ENCODE results near the gene SNRPA. TPM values are rescaled to one million over a fixed set of nuclear protein-coding genes. Genes with fewer than 3 reads are reported as not detected.
A peak's percentile ranks its signal among the peaks of the same experiment; 100 is the strongest.

The SNRPA gene
- total RNA-seq, 4 donors from 2014 or later: 12.8 to 70.2 (median 19.0) TPM

DNA sequence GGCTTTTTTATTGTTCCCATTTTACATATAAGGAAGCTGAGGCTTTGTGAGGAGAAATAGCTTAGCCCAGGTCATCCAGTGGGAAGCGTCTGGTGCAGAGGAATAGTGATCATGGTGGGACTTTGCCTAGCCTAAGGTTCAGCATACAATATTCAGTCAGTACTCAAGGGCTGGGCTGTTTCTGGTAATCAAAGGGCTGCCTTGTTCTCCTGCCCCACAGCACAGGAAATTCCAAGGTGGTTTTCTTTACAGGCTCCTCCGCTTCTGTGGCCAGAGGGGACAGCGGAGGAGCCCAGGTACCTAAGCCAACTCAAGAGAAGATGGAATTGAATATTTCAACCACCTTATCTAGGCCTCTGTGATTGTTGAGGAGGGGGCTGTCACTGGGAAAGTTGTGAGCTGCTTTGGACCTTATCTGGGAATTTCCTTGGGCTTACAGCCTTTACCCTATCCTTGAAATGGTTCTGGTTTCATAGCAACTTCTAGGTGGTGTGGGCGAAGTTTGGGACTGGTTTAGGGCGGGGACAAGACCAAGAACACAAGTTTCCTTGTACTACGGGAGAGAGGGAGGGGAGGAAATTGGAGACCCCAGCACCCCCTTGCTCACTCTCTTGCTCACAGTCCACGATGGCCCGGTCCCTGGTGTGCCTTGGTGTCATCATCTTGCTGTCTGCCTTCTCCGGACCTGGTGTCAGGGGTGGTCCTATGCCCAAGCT is 24.1 kb downstream of the SNRPA start, which contains the start of gene MIA:
TSS of gene MIA (plus strand) at position 606 of the 716 bp plus-strand sequence. CDS start at position 628, 22 bp downstream.
- Histone ChIP-seq H3K4me1 (peaks cover 0 to 7% of the 10 kb centered on the region in 2 donors), H3K4me3 (no peak within 1 kb of the TSS), H3K36me3 (no peaks in the 10 kb centered on the region), H3K9me3 (no peaks in the 10 kb centered on the region), H3K27me3 (no peaks in the 10 kb centered on the region), H3K27ac (no peak within 1 kb of the TSS)
- DNase-seq: no peak
- intact Hi-C loops (cut with DNase I; ENCODE audit: low total_unique reads): no loop called here
- no peak for TF ChIP-seq POLR2A (IDR thresholded peaks at IDR 0.05)
- TF ChIP-seq, protein P1, sequence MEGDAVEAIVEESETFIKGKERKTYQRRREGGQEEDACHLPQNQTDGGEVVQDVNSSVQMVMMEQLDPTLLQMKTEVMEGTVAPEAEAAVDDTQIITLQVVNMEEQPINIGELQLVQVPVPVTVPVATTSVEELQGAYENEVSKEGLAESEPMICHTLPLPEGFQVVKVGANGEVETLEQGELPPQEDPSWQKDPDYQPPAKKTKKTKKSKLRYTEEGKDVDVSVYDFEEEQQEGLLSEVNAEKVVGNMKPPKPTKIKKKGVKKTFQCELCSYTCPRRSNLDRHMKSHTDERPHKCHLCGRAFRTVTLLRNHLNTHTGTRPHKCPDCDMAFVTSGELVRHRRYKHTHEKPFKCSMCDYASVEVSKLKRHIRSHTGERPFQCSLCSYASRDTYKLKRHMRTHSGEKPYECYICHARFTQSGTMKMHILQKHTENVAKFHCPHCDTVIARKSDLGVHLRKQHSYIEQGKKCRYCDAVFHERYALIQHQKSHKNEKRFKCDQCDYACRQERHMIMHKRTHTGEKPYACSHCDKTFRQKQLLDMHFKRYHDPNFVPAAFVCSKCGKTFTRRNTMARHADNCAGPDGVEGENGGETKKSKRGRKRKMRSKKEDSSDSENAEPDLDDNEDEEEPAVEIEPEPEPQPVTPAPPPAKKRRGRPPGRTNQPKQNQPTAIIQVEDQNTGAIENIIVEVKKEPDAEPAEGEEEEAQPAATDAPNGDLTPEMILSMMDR (IDR thresholded peaks at IDR 0.05): no peak

DNA sequence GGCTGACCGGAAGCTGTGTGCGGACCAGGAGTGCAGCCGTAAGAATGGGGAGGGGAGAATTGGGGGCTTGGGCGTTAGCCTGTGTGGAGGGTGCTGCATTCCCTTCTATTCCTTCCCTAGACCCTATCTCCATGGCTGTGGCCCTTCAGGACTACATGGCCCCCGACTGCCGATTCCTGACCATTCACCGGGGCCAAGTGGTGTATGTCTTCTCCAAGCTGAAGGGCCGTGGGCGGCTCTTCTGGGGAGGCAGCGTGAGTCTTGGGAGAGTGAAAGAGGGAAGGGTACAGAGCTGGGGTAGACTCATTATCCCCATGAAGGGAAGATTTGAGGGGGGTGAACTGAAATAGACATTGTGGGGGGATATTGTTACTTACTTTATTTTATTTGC is 24.6 kb downstream of the SNRPA start:
- no peaks in the 10 kb centered on the region for H3K36me3 ChIP-seq
- H3K4me1 ChIP-seq: peaks cover 0 to 7% of the 10 kb centered on the region in 2 donors
- H3K27ac ChIP-seq: no peak overlapping the region
- H3K4me3 ChIP-seq: no peak overlapping the region
- TF ChIP-seq, protein P1 (IDR thresholded peaks at IDR 0.05): no peak
- no peak for TF ChIP-seq POLR2A (IDR thresholded peaks at IDR 0.05)
- intact Hi-C loops (cut with DNase I; ENCODE audit: low total_unique reads): no loop called here
- no peak for DNase-seq
- H3K27me3 ChIP-seq: no peaks in the 10 kb centered on the region
- no peaks in the 10 kb centered on the region for H3K9me3 ChIP-seq

DNA sequence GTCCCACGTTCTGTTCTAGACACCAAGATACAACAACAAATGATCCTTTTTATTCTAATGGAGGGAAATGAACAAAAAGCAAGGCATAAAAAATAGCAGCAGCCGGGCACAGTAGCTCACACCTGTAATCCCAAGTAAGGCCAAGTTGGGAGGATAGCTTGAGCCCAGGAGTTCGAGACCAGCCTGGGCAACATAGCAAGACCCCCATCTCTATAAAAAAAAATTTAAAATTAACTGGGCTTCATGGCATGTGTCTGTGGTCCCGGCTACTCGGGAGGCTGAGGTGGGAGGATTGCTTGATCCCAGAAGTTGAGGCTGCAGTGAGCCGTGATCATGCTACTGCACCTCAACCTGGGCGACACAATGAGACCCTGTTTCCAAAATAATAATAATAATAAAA is 25.4 kb downstream of the SNRPA start:
- H3K9me3 ChIP-seq: no peaks in the 10 kb centered on the region
- TF ChIP-seq, protein P1 (IDR thresholded peaks at IDR 0.05): no peak
- TF ChIP-seq POLR2A (IDR thresholded peaks at IDR 0.05): no peak
- H3K36me3 ChIP-seq: no peaks in the 10 kb centered on the region
- H3K4me1 ChIP-seq: peaks cover 0 to 7% of the 10 kb centered on the region in 2 donors
- peak overlapping the region; percentile 96 to 98 for H3K27ac ChIP-seq
- H3K4me3 ChIP-seq: no peak overlapping the region
- no peak for DNase-seq
- intact Hi-C loops (cut with DNase I; ENCODE audit: low total_unique reads): no loop called here
- H3K27me3 ChIP-seq: no peaks in the 10 kb centered on the region

DNA sequence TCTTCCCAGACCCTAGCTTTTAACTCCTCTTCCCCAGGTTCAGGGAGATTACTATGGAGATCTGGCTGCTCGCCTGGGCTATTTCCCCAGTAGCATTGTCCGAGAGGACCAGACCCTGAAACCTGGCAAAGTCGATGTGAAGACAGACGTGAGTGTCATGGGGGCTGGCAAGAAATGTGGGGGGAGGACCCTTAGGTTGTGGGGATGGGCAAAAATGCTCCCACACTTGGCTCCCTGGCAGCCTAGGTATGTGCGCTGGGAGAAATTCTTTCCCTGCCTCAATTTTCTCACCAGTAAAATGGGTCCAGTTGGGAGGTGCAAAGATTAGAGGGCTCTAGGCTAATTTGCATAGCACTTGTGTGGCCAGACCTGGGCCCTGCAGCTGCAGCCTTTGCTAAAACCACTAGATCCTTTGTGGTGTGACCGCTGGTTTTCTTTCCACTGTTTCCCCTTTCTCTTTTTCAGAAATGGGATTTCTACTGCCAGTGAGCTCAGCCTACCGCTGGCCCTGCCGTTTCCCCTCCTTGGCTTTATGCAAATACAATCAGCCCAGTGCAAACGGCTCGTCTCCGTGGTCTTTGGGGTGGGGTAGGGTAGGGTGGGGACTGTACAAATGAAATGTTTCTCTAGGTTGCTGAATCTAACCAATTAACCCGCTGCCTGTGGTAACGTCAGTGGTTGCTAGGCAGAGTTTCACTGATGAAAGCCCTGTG is 26.1 kb downstream of the SNRPA start:
- intact Hi-C loops (cut with DNase I; ENCODE audit: low total_unique reads): no loop called here
- Histone ChIP-seq H3K4me3 (peak overlapping the region; percentile 71 to 81), H3K27me3 (no peaks in the 10 kb centered on the region), H3K9me3 (no peaks in the 10 kb centered on the region), H3K36me3 (no peaks in the 10 kb centered on the region), H3K27ac (peak overlapping the region; percentile 96 to 98), H3K4me1 (peaks cover 0 to 7% of the 10 kb centered on the region in 2 donors)
- TF ChIP-seq, protein P1 (IDR thresholded peaks at IDR 0.05): no peak
- no peak for TF ChIP-seq POLR2A (IDR thresholded peaks at IDR 0.05)
- DNase-seq: peak; percentile 85 to 95

DNA sequence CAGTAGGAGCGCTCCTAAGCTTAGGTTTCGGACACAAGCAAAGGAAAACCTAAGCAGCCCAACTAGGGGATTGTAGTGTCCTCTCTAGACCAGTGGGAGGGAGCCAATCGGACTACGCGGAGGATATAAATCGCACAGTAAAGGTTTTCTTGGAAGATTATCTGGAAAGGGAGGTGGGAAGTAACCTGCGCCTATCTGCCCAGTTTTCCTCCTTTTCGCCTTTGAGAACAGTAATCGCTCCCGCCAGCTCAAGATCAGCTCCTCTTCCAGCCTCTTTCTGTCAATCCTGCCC is 26.6 kb downstream of the SNRPA start:
- H3K4me3 ChIP-seq: peak overlapping the region; percentile 71 to 81
- intact Hi-C loops (cut with DNase I; ENCODE audit: low total_unique reads): no loop called here
- TF ChIP-seq, protein P1 (IDR thresholded peaks at IDR 0.05): no peak
- TF ChIP-seq POLR2A (IDR thresholded peaks at IDR 0.05): no peak
- peak overlapping the region; percentile 96 to 98 for H3K27ac ChIP-seq
- no peaks in the 10 kb centered on the region for H3K36me3 ChIP-seq
- H3K4me1 ChIP-seq: peaks cover 0 to 7% of the 10 kb centered on the region in 2 donors
- no peaks in the 10 kb centered on the region for H3K27me3 ChIP-seq
- no peak for DNase-seq
- no peaks in the 10 kb centered on the region for H3K9me3 ChIP-seq

Data from uterus (tissue), 4 donors.